HT-29 (cell line): ENCODE measurements around the gene FAM124B. TPM values are rescaled to one million over a fixed set of nuclear protein-coding genes. Genes with fewer than 3 reads are reported as not detected.

Source experiments
- DNase-seq: peaks from one replicate; pipeline ENCODE4 v3.0.0-alpha.2; 2015; ENCODE audit warnings: low spot score
- total RNA-seq: library from RNA; depleted of rRNA; stranded (reverse); fragments of >200 nt; shearing (Covaris generic); gene quantifications from 2 replicates; pipeline ENCODE4 v1.2.3, GENCODE V29; 2014

The FAM124B gene
- total RNA-seq, 1 experiment from 2014 or later: not detected

GRCh38 chr2:224381521-224382279 lies 20.2 kb downstream of the FAM124B start:
- no peak for DNase-seq

DNA sequence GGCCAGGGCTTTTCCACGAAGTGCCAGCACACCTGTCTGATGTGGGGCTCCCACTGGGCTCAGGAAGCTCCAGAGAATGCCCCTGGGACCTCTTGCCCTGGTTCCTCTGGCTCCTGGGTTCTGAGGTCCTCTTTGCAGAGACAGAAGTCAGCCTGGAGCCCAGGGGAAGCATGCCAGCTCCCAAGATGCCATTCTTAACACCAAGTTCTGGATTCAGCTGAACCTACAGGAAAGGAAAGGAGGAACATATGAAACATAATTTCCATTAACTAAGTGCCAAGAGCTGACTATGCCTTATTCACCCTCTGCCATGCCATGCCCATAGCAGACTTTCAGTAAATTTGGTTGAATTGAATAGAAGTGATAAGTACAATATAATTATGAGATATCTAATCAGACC lies 21.9 kb downstream of the FAM124B start:
- DNase-seq: no peak

DNA sequence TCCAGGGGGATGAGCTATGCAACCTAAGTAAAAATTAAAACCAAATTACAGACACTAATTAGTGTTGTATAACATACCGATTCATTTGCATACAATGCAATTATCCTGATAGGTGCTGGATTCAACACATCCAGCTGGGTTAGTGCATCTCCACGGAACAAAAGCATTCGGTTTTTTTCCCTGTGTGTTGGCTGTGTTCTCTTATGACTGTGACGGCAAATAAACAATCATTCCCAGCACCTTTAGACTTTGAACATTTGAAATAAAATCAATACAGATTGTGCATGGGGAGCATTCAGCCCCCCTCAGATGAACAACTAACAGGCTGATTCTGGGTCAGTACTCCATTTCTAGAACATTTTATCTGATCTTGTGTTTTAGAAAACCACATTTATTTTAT lies 22.7 kb downstream of the FAM124B start:
- DNase-seq: no peak

- no peak for DNase-seq
These were observed 23.2 kb downstream of the FAM124B start for GRCh38 chr2:224378701-224379097.

DNA sequence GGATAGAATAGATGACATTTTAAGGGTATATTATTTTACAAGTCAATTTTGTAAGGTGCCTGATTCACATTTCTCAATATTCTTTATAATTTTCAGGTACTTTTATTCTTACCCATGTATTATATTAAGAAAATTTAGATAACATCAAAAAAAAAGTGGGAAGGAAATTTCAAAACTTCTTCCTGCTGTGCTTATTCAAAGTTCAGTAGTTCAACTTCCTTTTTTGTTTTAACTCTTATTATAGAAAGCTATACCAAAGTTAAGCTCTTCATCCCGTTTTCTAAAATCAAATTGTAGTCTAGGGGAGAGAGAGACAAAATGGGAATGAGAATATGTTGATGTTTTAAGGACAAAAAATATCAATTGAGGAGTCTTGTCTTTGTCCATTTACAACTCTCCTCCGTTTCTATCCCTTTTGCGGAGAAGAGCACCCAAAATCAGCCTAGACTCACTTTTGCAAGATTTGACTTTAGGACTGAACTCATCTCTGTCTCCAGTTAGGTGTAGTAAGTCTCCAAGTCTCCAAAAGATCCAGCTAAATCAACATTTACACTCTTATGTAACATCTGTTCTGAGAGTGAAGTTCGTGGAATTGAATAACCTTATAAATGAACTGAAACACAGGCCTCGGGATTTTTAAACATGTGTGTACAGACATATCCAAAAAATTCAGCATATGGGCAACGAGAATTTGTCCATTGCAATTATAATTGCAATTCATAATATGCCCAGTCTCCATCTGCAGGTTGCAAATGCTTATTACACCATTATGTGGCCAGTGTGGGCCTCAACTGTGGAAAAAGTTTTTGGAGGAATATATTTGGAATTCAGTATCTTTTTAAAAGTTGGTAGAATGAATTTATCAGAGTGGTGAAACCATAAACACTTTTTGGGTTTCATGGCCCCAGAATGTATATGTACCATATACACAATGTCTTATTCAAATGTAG lies 23.9 kb downstream of the FAM124B start:
- no peak for DNase-seq

- DNase-seq: no peak
These were observed 29.3 kb downstream of the FAM124B start for GRCh38 chr2:224372641-224373040.

DNA sequence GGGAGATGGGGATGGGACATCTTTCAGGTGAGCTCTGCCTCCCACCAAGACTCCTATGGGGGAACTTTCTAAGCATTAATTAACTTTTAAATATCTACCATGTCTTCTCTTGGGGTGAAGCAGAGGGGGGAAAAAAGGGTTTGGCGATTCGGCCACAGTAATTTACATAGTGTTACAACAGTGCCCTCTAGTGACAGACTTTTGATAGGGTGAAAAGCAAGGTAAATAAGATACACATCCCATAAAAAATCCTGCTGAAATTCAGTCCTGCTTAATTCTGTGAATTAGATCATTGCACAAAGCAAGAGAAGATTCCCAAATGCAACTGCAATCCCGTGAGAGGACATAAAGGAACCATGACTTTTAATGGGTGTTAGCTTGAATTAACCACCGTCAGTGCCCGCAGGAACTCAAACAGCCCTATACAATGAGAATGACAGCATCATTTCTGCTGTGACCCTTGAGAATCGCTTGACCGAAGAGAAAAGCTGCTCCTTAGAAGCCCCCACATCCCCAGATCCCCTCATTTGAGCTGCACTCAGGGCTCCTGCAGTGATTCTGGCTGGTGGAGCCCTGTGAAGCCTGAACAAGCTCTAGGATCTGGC lies 32.8 kb downstream of the FAM124B start:
- DNase-seq: peak; percentile 60

DNA sequence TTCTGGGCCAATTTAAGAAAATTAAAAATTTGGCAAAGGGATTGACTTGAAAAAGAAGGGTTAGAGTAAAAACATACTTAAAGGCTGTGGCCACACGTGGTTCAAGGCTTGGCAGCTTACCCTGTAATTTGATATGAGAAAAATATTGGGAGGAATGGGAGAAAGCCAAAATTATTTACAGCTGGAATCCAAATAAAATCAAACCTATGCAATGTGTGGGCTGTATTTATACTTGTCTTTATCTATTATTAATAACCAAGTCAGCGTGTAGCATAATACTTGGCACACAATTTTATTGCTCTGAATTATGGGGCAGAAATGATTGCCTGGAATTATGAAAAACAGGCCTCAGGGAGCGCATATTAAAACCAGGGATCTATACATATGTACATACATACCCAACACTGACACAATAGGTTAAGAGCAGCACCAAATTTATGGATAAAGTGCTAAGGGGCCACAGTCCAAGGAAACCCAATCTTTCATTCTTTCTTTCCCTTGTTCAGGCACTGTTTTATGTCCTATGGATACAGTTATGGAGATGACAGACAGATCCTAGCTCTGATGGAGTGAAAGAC lies 35.6 kb downstream of the FAM124B start:
- DNase-seq: no peak

- no peak for DNase-seq
These were observed 36.6 kb downstream of the FAM124B start for GRCh38 chr2:224365331-224365730.

DNA sequence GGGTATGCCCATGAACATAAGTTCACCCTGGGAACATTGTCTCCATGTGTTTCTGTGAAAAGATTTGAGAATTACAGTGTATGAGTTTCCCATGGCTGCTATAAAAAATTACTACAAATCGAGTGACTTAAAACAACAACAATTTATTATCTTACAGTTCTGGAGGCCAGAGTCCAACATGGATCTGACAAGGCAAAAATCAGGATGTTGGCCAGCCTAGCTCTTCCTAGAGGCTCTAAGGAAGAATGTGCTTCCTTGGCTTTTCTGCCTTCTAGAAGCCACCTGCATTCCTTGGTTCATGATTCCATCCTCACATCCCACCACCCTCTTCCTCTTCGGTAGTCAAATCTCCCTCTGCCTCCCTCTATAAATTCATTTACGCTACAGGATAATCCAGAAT lies 38.6 kb downstream of the FAM124B start:
- no peak for DNase-seq

DNA sequence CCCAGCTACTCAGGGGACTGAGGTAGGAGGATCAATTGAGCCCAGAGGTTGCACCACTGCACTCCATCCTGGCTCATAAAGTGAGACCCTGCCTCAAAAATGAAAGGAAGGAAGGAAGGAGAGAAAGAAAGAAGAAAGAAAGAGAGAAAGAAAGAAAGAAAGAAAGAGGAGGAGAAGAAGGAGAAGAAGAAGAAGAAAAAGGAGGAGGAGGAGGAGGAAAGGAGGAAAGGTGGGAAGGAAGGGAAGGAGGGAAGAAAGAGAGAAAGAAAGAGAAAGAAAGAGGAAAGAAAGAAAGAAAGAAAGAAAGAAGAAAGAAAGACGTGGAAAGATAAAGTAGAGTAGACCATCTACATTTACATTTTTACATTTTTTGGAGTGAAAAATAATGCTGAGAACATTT lies 39.8 kb downstream of the FAM124B start:
- DNase-seq: no peak

DNA sequence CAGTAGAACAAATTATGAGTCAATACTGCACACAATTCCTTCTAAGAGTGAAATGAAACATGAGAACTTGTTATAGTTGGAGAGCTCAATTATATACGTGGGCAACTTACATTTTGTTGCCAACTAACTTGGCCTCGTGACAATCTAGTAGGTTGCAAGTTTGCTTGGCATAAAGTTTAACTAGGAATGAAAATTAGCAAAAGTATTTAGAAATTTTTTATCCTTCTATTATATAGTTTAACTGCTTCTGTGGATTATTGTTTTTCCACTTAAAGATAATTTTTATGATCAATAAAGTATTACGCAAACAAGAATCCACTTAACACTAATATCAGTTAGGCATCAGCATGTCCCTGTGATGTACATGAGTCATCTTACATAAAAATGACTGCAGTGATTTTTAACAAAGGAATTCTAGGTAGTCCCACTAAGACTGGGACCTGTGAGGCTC lies 41.1 kb downstream of the FAM124B start:
- DNase-seq: peak; percentile 19

GRCh38 chr2:224359569-224359968 lies 42.3 kb downstream of the FAM124B start:
- DNase-seq: peak; percentile 11

GRCh38 chr2:224357098-224357901 lies 44.6 kb downstream of the FAM124B start:
- DNase-seq: peak; percentile 89

DNA sequence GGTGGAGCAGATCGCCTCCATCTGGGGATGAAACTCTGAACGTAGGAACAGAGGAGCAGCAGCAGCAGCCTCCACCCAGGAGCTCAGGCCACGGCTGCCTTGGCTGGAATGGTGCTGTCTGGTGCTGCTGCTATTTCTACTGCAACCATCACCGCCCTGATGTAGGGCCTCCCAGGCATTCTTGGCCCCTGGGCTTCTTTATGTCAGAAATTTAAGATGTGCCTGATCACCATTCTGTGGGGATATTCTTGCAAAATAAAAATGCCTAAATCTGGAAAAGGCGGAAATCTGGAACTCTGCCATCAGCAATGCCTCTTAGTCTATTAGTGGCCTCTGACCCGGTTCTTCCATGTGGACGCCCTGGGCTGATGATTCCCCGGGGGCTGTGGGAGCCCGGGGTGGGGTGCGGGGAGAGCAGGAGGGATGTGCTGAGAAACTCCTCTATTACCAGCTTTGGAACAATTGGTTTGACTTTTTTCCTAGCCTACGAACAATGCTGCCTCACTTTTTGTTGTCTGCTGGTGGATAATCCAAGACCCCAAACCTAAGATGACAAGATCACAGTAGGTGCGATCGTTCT lies 47.2 kb downstream of the FAM124B start:
- no peak for DNase-seq

- DNase-seq: no peak
These were observed 51.2 kb downstream of the FAM124B start for GRCh38 chr2:224350703-224351102.

- DNase-seq: no peak
These were observed 52.5 kb downstream of the FAM124B start for GRCh38 chr2:224349396-224349795.

GRCh38 chr2:224347176-224348051 lies 54.5 kb downstream of the FAM124B start:
- DNase-seq: no peak

DNA sequence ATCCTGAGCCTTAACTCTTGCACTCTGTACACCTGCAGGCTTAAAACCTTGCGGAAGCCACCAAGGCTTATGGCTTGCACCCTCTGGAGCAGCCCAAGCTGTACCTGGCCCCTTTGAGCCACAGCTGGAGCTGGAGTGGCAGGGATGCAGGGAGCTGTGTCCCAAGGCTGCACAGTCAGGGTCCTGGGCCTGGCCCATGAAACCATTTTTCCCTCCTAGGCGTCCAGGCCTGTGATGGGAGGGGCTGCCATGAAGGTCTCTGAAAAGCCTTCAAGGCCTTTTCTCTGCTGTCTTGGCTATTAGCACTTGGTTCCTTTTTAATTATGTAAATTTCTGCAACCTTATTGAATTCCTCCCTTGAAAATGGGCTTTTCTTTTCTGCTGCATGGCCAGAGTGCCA lies 56.4 kb downstream of the FAM124B start:
- DNase-seq: no peak

DNA sequence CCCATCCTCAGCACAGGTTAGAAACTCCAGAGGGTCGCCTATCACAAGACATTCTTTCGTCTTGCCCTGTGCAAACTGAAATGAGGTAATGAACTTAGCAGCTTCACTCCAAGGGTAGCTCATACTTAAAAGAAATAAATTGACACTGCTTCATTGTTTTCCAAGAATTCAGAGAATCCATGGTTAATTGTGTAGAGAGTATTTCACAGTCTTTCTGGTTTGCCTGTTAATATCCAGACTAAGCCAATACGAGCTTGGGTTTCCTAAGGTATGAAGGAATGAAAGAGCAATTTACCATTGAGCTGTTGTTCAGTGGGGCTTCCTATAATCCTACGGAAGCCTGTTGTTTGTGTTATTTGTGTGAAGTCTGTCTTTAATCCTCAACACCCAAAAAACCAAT lies 58.7 kb downstream of the FAM124B start:
- no peak for DNase-seq
